ENCODE measurements around the gene HES2.

- TF ChIP-seq POLR2A (IDR thresholded peaks at IDR 0.05; ENCODE audit: low read length) (no peak), GATA1 (IDR thresholded peaks at IDR 0.05; ENCODE audit: low read depth, low read length) (no peak)
Measured at GRCh38 chr1:6373961-6374720, 45.6 kb downstream of the HES2 start.
